GM08714 (cell line): ENCODE results near the gene SGSM2.
"Not testable (repeated sequence)": the region's sequence is repeated elsewhere in the genome, so short reads cannot be mapped to it uniquely, and the experiment has no call there.

Experiments used
- H3K4me3 ChIP-seq: fragments of 200-500 bp; sonication (Bioruptor generic); 2 replicates; pipeline ENCODE4 v1.5.1; 2014; ENCODE audit warnings: mild to moderate bottlenecking, low read length, inconsistent platforms
- ZNF274 ChIP-seq: IDR thresholded peaks from 2 replicates; pipeline ENCODE4 v1.6.1; 2012; ENCODE audit warnings: mild to moderate bottlenecking, low read depth, low read length

Gene SGSM2

GRCh38 chr17:2312736-2313135 is 24.6 kb upstream of the SGSM2 start:
- no peak for TF ChIP-seq ZNF274
- no peak overlapping the region for H3K4me3 ChIP-seq

- not testable (repeated sequence) for H3K4me3 ChIP-seq
These were observed 20.4 kb upstream of the SGSM2 start for GRCh38 chr17:2316916-2317205.

GRCh38 chr17:2317796-2318195 is 19.5 kb upstream of the SGSM2 start:
- TF ChIP-seq ZNF274, result no peak
- no peak overlapping the region for H3K4me3 ChIP-seq

GRCh38 chr17:2319051-2319450 is 18.2 kb upstream of the SGSM2 start:
- no peak overlapping the region for H3K4me3 ChIP-seq
- TF ChIP-seq ZNF274, result no peak

GRCh38 chr17:2321399-2321798 is 15.9 kb upstream of the SGSM2 start:
- TF ChIP-seq ZNF274, result no peak
- H3K4me3 ChIP-seq, result no peak overlapping the region

DNA sequence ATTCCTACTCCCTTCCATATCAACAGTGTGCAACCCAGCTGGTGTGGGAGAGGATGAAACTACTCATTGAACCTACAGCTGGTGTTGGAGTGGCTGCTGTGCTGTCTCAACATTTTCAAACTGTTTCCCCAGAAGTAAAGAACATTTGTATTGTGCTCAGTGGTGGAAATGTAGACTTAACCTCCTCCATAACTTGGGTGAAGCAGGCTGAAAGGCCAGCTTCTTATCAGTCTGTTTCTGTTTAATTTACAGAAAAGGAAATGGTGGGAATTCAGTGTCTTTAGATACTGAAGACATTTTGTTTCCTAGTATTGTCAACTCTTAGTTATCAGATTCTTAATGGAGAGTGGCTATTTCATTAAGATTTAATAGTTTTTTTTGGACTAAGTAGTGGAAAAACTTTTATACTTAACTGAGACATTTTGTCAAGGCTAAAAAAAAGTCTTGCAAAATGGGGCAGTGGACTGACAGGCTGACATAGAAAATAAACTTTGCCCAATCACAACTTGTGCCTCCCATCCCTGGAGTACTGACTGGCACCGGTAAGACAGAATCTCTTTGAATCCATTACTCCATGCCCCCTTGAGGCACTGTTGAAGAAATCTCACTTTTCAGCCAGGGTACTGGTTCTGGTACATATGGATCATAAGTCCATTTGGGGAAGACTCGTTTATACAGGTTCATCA is 13.5 kb upstream of the SGSM2 start:
- TF ChIP-seq ZNF274, result no peak
- H3K4me3 ChIP-seq, result no peak overlapping the region

- H3K4me3 ChIP-seq, result no peak overlapping the region
- TF ChIP-seq ZNF274, result no peak
These were observed 6.0 kb upstream of the SGSM2 start for GRCh38 chr17:2331303-2331702.

DNA sequence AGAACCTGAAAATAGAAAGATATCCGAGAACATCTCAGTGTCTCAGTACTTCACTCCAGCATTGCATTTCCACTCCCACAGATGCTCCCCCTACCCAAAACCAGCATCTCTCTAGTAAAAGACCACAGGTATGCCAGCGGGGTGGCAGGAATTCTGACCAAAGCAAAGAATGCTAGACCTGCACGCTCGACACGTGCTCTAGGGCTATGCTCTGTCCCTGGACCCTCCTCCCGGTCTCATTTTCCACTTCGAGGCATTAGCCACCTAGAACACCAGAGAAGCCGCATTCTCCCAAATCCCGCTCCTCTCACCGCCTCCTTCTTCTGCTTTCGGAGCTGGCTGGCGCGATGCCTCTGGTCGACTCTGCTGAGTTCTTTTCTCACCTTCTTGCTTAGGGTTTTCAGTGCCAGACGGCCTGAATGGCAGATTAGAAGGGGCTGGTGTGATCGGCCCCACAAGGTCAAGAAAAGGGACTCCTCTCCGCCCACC is 1.5 kb upstream of the SGSM2 start:
- H3K4me3 ChIP-seq, result peak overlapping the region; percentile 93
- TF ChIP-seq ZNF274, result no peak

GRCh38 chr17:2336215-2336851 is 968 bp upstream of the SGSM2 start, which contains the start of gene TSR1:
Gene TSR1, minus strand, starts transcription at chr17:2336457. Its CDS starts 30 bp downstream, at chr17:2336427.
- peak within 1 kb of the TSS; percentile 93 for H3K4me3 ChIP-seq
- TF ChIP-seq ZNF274, result no peak

DNA sequence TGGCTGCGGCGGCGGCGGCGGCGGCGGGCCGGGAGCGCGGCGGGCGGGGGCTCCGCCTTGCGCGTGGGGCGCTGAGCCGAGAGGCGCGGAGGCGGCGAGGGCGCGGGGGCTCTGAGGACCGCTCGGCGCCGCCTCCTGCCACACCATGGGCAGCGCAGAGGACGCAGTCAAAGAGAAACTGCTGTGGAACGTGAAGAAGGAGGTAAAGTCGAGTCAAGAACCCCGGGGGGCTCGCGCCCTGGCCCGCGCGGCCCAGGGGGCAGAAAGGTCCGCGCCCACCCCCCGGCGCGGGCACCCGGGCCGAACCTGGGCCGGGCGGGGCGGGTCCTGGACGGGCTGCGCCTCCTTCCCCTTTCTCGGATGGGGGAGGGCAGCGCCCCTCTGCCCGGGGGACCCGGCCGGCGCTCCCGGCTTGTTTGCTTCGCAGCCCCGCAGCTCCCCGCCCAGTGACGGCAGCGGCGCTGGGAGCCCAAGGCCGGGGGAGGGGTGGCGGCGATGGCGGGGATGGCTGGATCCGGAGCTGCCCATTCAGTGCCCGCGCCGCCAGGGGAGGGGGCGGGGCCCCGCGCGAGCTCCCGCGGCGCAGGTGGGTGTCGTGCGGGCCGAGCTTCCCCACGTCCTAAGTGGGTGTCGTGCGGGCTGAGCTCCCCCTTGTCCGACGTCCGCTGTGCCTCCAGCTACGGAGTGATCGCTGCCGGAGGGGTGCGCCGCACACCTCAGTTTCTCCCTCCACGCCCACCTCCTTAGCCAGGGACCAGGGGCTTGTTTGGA is 428 bp downstream of the SGSM2 start:
- H3K4me3 ChIP-seq, result peak overlapping the region; percentile 93
- TF ChIP-seq ZNF274, result no peak

DNA sequence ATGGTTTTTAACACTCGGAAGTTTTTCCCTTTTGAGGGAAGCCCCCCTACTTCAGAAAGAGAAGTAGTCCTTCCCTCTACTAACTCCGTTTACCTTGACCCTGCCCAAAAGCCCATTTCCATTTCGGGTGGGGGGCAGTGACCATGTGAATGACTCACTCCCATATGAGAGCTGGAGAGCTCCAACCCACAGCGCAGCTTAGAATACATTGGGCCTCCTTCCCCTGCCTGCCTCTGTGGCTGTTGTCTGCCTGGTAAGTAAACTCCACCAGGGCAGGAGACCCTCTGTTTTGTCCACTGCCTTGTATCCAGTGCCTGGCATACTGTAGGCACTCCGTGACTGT is 985 bp downstream of the SGSM2 start:
- TF ChIP-seq ZNF274, result no peak
- peak overlapping the region; percentile 93 for H3K4me3 ChIP-seq

DNA sequence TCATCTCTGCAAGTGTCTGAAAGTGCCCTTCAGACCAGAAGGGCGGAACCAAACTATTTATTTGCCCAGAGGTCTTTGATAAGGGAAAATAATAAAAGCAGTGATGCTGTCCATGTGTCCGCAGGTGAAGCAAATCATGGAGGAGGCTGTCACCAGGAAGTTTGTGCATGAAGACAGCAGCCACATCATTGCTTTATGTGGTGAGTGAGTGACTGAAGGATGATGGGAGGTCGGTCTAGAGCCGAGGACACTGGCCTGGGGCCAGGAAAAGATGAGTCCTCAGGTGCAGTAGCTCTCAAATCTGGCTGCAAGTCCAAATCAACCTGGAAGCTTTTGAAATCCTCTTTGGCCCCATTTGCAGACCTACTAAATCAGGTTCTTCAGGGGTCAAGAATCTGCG is 6.1 kb downstream of the SGSM2 start:
- no peak overlapping the region for H3K4me3 ChIP-seq
- TF ChIP-seq ZNF274, result no peak

DNA sequence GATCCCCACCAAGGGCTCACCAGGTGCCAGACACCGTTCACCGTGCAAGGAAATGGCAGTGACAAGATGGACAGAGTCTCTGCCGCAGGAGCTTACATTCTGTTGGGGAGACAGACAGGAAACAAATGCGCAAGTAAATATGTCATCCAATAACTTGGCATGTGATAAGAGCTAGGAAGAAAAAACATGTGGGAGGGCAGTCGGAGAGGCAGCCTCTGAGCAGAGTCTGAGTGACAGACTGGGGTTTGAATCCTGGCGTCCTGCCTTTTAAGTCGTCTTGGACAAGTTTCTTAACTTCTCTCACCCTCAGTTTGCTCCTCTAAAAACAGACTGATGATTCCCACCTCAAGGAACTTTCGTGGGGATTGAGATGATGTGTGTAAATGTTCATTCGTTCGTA is 7.2 kb downstream of the SGSM2 start:
- no peak for TF ChIP-seq ZNF274
- no peak overlapping the region for H3K4me3 ChIP-seq

DNA sequence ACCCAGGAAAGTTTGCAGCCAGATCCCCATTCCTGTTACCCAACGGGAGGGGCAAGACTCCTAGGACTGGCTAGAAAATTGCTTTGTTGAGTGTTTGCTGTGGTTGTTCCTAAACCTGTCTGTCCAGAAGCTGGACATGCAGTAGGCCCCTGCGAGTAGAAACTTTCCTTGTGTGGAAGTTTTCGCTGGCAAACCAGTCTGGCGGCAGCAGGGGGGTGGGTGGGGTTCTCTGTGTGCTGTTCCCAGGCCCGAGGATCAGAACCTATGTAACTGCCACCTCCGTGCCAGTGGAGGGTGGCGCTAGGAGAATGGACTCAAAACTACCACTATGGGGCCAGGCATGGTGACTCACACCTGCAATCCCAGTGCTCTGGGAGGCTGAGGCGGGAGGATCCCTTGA is 9.2 kb downstream of the SGSM2 start:
- TF ChIP-seq ZNF274, result no peak

More for the DNA sequence above, 9.2 kb downstream of the SGSM2 start:
- H3K4me3 ChIP-seq, result no peak overlapping the region
